Right lobe of liver (tissue), 4 donors: Measurements from ENCODE around the gene PAN2.

ENCODE experiments used
- POLR2A ChIP-seq: fragments of 450-650 bp; IDR thresholded peaks from one replicate; pipeline ENCODE4 v1.6.1; 2017; ENCODE audit warnings: antibody characterized with exemption, mild to moderate bottlenecking
- TF ChIP-seq, protein P1 (sequence below), 4 donors: fragments of 200-600 bp in 3 of 4; fragments of 450-650 bp in 1 of 4; IDR thresholded peaks; one replicate each; pipeline versions ENCODE4 v1.5.1 to v1.8.0; 2016 to 2022; ENCODE audit warnings: antibody characterized with exemption in 4 of 4, mild to moderate bottlenecking in 2 of 4
- donor health status: DM: no; HTN: no; CAD: no.
- donor health status: DM: no; HTN: no; CAD: no.
- donor health status: DM: no; HTN: yes; CAD: no.

DNA sequence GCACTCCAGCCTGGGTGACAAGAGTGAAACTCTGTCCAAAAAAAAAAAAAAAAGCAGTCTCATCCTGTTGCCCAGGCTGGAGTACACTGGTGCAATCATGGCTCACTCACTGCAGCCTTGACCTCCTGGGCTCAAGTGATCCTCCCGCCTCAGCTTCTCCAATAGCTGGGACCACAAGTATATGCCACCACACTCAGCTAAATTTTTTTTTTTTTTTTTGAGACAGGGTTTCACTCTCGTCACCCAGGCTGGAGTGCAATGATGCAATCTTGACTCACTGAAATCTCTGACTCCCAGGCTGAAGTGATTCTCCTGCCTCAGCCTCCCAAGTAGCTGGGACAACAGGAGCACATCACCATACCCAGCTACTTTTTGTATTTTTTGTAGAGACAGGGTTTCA is 12.8 kb downstream of the PAN2 start:
- TF ChIP-seq, protein P1, sequence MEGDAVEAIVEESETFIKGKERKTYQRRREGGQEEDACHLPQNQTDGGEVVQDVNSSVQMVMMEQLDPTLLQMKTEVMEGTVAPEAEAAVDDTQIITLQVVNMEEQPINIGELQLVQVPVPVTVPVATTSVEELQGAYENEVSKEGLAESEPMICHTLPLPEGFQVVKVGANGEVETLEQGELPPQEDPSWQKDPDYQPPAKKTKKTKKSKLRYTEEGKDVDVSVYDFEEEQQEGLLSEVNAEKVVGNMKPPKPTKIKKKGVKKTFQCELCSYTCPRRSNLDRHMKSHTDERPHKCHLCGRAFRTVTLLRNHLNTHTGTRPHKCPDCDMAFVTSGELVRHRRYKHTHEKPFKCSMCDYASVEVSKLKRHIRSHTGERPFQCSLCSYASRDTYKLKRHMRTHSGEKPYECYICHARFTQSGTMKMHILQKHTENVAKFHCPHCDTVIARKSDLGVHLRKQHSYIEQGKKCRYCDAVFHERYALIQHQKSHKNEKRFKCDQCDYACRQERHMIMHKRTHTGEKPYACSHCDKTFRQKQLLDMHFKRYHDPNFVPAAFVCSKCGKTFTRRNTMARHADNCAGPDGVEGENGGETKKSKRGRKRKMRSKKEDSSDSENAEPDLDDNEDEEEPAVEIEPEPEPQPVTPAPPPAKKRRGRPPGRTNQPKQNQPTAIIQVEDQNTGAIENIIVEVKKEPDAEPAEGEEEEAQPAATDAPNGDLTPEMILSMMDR (IDR thresholded peaks at IDR 0.05) = no peak
- TF ChIP-seq POLR2A = no peak
